SJCRH30 (cell line): Measurements from ENCODE around the gene DAPK3. TPM values are rescaled to one million over a fixed set of nuclear protein-coding genes. Genes with fewer than 3 reads are reported as not detected.

Source experiments
- DNase-seq, 2 experiments: peaks; one replicate each; pipeline ENCODE4 v3.0.0-alpha.2; 2015 to 2020
- H3K27ac ChIP-seq: fragments of 250-450 bp; sonication (Bioruptor Pico); 2 replicates; pipeline ENCODE4 v1.5.1; 2020; ENCODE audit warnings: mild to moderate bottlenecking, moderate library complexity
- H3K27me3 ChIP-seq: fragments of 250-450 bp; sonication (Bioruptor Pico); 2 replicates; pipeline ENCODE4 v1.5.1; 2020; ENCODE audit warnings: mild to moderate bottlenecking, moderate library complexity
- H3K36me3 ChIP-seq: fragments of 250-450 bp; sonication (Bioruptor Pico); 2 replicates; pipeline ENCODE4 v1.5.1; 2020; ENCODE audit warnings: mild to moderate bottlenecking, moderate library complexity
- H3K4me1 ChIP-seq: fragments of 250-450 bp; sonication (Bioruptor Pico); 2 replicates; pipeline ENCODE4 v1.5.1; 2020; ENCODE audit warnings: mild to moderate bottlenecking, moderate library complexity
- H3K4me3 ChIP-seq: fragments of 250-450 bp; sonication (Bioruptor Pico); 2 replicates; pipeline ENCODE4 v1.5.1; 2020; ENCODE audit warnings: mild to moderate bottlenecking, moderate library complexity
- H3K9me3 ChIP-seq: fragments of 250-450 bp; sonication (Bioruptor Pico); replicated peaks from 2 replicates; pipeline ENCODE4 v1.5.1; 2020; ENCODE audit warnings: mild to moderate bottlenecking, moderate library complexity
- total RNA-seq: library from RNA; depleted of rRNA; stranded (reverse); fragments of >200 nt; shearing (Covaris generic); gene quantifications from 2 replicates; pipeline ENCODE4 v1.2.3, GENCODE V29; 2014

Gene DAPK3
- total RNA-seq, 1 experiment from 2014 or later, result 39.1 TPM

GRCh38 chr19:3984908-3985642, 14.2 kb upstream of the DAPK3 start, which contains the start of gene EEF2:
TSS of gene EEF2 (minus strand) at chr19:3985463. CDS start at chr19:3985380, 83 bp downstream.
- H3K27ac ChIP-seq, result peak within 1 kb of the TSS; percentile 92
- no peaks in the 10 kb centered on the region for H3K27me3 ChIP-seq
- peaks cover 15% of the 10 kb centered on the region for H3K4me1 ChIP-seq
- DNase-seq, result peak; percentile 85 to 92
- peak within 1 kb of the TSS; percentile 99 for H3K4me3 ChIP-seq
- H3K9me3 ChIP-seq, result no peaks in the 10 kb centered on the region
- peaks cover 48% of the 10 kb centered on the region for H3K36me3 ChIP-seq

GRCh38 chr19:3984584-3984907, 13.6 kb upstream of the DAPK3 start:
- peak overlapping the region; percentile 99 for H3K4me3 ChIP-seq
- peak overlapping the region; percentile 92 for H3K27ac ChIP-seq
- no peaks in the 10 kb centered on the region for H3K9me3 ChIP-seq
- H3K36me3 ChIP-seq, result peaks cover 54% of the 10 kb centered on the region
- DNase-seq, result no peak
- H3K4me1 ChIP-seq, result peaks cover 15% of the 10 kb centered on the region
- no peaks in the 10 kb centered on the region for H3K27me3 ChIP-seq

GRCh38 chr19:3983936-3984583, 13.2 kb upstream of the DAPK3 start:
- Histone ChIP-seq H3K4me1 (peaks cover 15% of the 10 kb centered on the region), H3K9me3 (no peaks in the 10 kb centered on the region), H3K4me3 (peak overlapping the region; percentile 99), H3K36me3 (peaks cover 59% of the 10 kb centered on the region), H3K27ac (peak overlapping the region; percentile 92), H3K27me3 (no peaks in the 10 kb centered on the region)
- DNase-seq, result no peak

GRCh38 chr19:3983542-3983914, 12.6 kb upstream of the DAPK3 start:
- no peak for DNase-seq
- H3K27me3 ChIP-seq, result no peaks in the 10 kb centered on the region
- peak overlapping the region; percentile 99 for H3K4me3 ChIP-seq
- peaks cover 64% of the 10 kb centered on the region for H3K36me3 ChIP-seq
- H3K27ac ChIP-seq, result no peak overlapping the region; the same call in 1 of the 2 replicates
- peaks cover 15% of the 10 kb centered on the region for H3K4me1 ChIP-seq
- H3K9me3 ChIP-seq, result no peaks in the 10 kb centered on the region

- peak in 1 of 2 experiments; percentile 35 for DNase-seq
- Histone ChIP-seq H3K4me3 (no peak overlapping the region), H3K27ac (no peak overlapping the region)
Observed at GRCh38 chr19:3982701-3983541, 12.0 kb upstream of the DAPK3 start.

GRCh38 chr19:3981736-3982681, 11.1 kb upstream of the DAPK3 start:
- no peak for DNase-seq

More at GRCh38 chr19:3982701-3983541, 12.0 kb upstream of the DAPK3 start:
- Histone ChIP-seq H3K4me1 (peaks cover 15% of the 10 kb centered on the region), H3K36me3 (peaks cover 70% of the 10 kb centered on the region), H3K9me3 (no peaks in the 10 kb centered on the region), H3K27me3 (no peaks in the 10 kb centered on the region)

GRCh38 chr19:3981373-3981735, 10.5 kb upstream of the DAPK3 start:
- no peak for DNase-seq
- H3K4me3 ChIP-seq, result no peak overlapping the region
- no peak overlapping the region for H3K27ac ChIP-seq
- H3K4me1 ChIP-seq, result peaks cover 14% of the 10 kb centered on the region
- peaks cover 86% of the 10 kb centered on the region for H3K36me3 ChIP-seq
- H3K27me3 ChIP-seq, result no peaks in the 10 kb centered on the region
- H3K9me3 ChIP-seq, result no peaks in the 10 kb centered on the region

More at GRCh38 chr19:3981736-3982681, 11.1 kb upstream of the DAPK3 start:
- H3K9me3 ChIP-seq, result no peaks in the 10 kb centered on the region
- no peaks in the 10 kb centered on the region for H3K27me3 ChIP-seq
- no peak overlapping the region for H3K27ac ChIP-seq
- peaks cover 79% of the 10 kb centered on the region for H3K36me3 ChIP-seq
- no peak overlapping the region for H3K4me3 ChIP-seq
- H3K4me1 ChIP-seq, result peaks cover 15% of the 10 kb centered on the region

GRCh38 chr19:3980353-3981251, 9.7 kb upstream of the DAPK3 start:
- Histone ChIP-seq H3K27me3 (no peaks in the 10 kb centered on the region), H3K36me3 (peaks cover 93% of the 10 kb centered on the region), H3K9me3 (no peaks in the 10 kb centered on the region), H3K4me1 (peaks cover 6% of the 10 kb centered on the region; the same call in 1 of the 2 replicates), H3K27ac (no peak overlapping the region), H3K4me3 (no peak overlapping the region)
- no peak for DNase-seq

- Histone ChIP-seq H3K36me3 (peaks cover 98% of the 10 kb centered on the region), H3K27ac (no peak overlapping the region)
Observed at GRCh38 chr19:3979674-3980352, 8.9 kb upstream of the DAPK3 start.

GRCh38 chr19:3979289-3979673, 8.4 kb upstream of the DAPK3 start:
- no peak for DNase-seq
- peaks cover 93% of the 10 kb centered on the region for H3K36me3 ChIP-seq
- no peak overlapping the region for H3K4me3 ChIP-seq
- H3K4me1 ChIP-seq, result peaks cover 6% of the 10 kb centered on the region; the same call in 1 of the 2 replicates
- H3K27me3 ChIP-seq, result no peaks in the 10 kb centered on the region
- no peak overlapping the region for H3K27ac ChIP-seq
- no peaks in the 10 kb centered on the region for H3K9me3 ChIP-seq

More at GRCh38 chr19:3979674-3980352, 8.9 kb upstream of the DAPK3 start:
- H3K27me3 ChIP-seq, result no peaks in the 10 kb centered on the region
- no peak overlapping the region for H3K4me3 ChIP-seq
- DNase-seq, result no peak
- H3K4me1 ChIP-seq, result peaks cover 6% of the 10 kb centered on the region; the same call in 1 of the 2 replicates
- no peaks in the 10 kb centered on the region for H3K9me3 ChIP-seq

GRCh38 chr19:3978145-3978544, 7.2 kb upstream of the DAPK3 start:
- H3K36me3 ChIP-seq, result peaks cover 82% of the 10 kb centered on the region

GRCh38 chr19:3977242-3978143, 6.6 kb upstream of the DAPK3 start:
- Histone ChIP-seq H3K9me3 (no peaks in the 10 kb centered on the region), H3K4me1 (no peaks in the 10 kb centered on the region), H3K27me3 (no peaks in the 10 kb centered on the region), H3K4me3 (no peak overlapping the region), H3K36me3 (peaks cover 75% of the 10 kb centered on the region), H3K27ac (no peak overlapping the region)
- DNase-seq, result no peak

More at GRCh38 chr19:3978145-3978544, 7.2 kb upstream of the DAPK3 start:
- no peak overlapping the region for H3K4me3 ChIP-seq
- H3K27ac ChIP-seq, result no peak overlapping the region
- H3K27me3 ChIP-seq, result no peaks in the 10 kb centered on the region
- no peak for DNase-seq
- no peaks in the 10 kb centered on the region for H3K9me3 ChIP-seq
- H3K4me1 ChIP-seq, result peaks cover 4% of the 10 kb centered on the region; the same call in 1 of the 2 replicates
